ENCODE data around the gene SOCS4. TPM values are rescaled to one million over a fixed set of nuclear protein-coding genes. Genes with fewer than 3 reads are reported as not detected.

Gene SOCS4
- total RNA-seq, 1 experiment from 2014 or later, result 19.9 TPM

- H3K36me3 ChIP-seq (ENCODE audit: control insufficient read depth, insufficient read depth, low read length), result no peaks in the 10 kb centered on the region
- no TSS peak for BruUV-seq (replicated peaks)
- H3K4me1 ChIP-seq (ENCODE audit: control insufficient read depth, insufficient read depth, low read length), result no peaks in the 10 kb centered on the region
- no peak overlapping the region for H3K4me3 ChIP-seq (ENCODE audit: low read depth in 2 of 2, low read length in 2 of 2)
- no peak overlapping the region for H3K27ac ChIP-seq (ENCODE audit: low read length)
- H3K27me3 ChIP-seq (ENCODE audit: control insufficient read depth, insufficient read depth, low read length), result no peaks in the 10 kb centered on the region
- H3K9me3 ChIP-seq (ENCODE audit: control insufficient read depth, insufficient read depth, low read depth, low read length), result no peaks in the 10 kb centered on the region
- CTCF ChIA-PET, result no interaction called here
- 0 out of 2 replicates have a peak, but pooled peaks have one; percentile 53 for ATAC-seq
- POLR2A ChIA-PET, result no interaction called here
- in situ Hi-C loops (cut with HindIII; ENCODE audit: low pct_unique_long_range_greater_than_20kb, low sequenced_read_pairs), result no loop called here
- DNase-seq (ENCODE audit: low read depth, low spot score), result no peak
- intact Hi-C loops (cut with micrococcal nuclease; ENCODE audit: unreplicated experiment), result no loop called here
- TF ChIP-seq TCF7L2 (IDR thresholded peaks at IDR 0.05; ENCODE audit: low read depth, low read length) (no peak), CTCF (IDR thresholded peaks at IDR 0.05) (no peak), REST (IDR thresholded peaks at IDR 0.05; ENCODE audit: insufficient read depth in 1 of 2, low read depth in 2 of 2, low read length in 1 of 2) (no peak), SIN3A (IDR thresholded peaks at IDR 0.05; ENCODE audit: borderline replicate concordance, insufficient read depth, low read depth, low read length) (no peak), POLR2AphosphoS5 (IDR thresholded peaks at IDR 0.05; ENCODE audit: low read depth, low read length) (no peak)
Measured at GRCh38 chr14:55074662-55075061, 47.6 kb downstream of the SOCS4 start.

GRCh38 chr14:55075628-55076175, 48.7 kb downstream of the SOCS4 start:
- DNase-seq (ENCODE audit: low read depth, low spot score) (no peak), ATAC-seq (no peak)
- H3K4me1 ChIP-seq (ENCODE audit: control insufficient read depth, insufficient read depth, low read length), result no peaks in the 10 kb centered on the region
- no peak overlapping the region for H3K27ac ChIP-seq (ENCODE audit: low read length)
- CTCF ChIA-PET, result no interaction called here
- no peak overlapping the region for H3K4me3 ChIP-seq (ENCODE audit: low read depth in 2 of 2, low read length in 2 of 2)
- H3K9me3 ChIP-seq (ENCODE audit: control insufficient read depth, insufficient read depth, low read depth, low read length), result no peaks in the 10 kb centered on the region
- POLR2A ChIA-PET, result no interaction called here
- intact Hi-C loops (cut with micrococcal nuclease; ENCODE audit: unreplicated experiment) (no loop called here), in situ Hi-C loops (cut with HindIII; ENCODE audit: low pct_unique_long_range_greater_than_20kb, low sequenced_read_pairs) (no loop called here)
- no peak for TF ChIP-seq TCF7L2 (IDR thresholded peaks at IDR 0.05; ENCODE audit: low read depth, low read length)
- no peak for TF ChIP-seq CTCF (IDR thresholded peaks at IDR 0.05)
- no peak for TF ChIP-seq REST (IDR thresholded peaks at IDR 0.05; ENCODE audit: insufficient read depth in 1 of 2, low read depth in 2 of 2, low read length in 1 of 2)
- no peak for TF ChIP-seq SIN3A (IDR thresholded peaks at IDR 0.05; ENCODE audit: borderline replicate concordance, insufficient read depth, low read depth, low read length)
- no peak for TF ChIP-seq POLR2AphosphoS5 (IDR thresholded peaks at IDR 0.05; ENCODE audit: low read depth, low read length)
- no peaks in the 10 kb centered on the region for H3K27me3 ChIP-seq (ENCODE audit: control insufficient read depth, insufficient read depth, low read length)
- H3K36me3 ChIP-seq (ENCODE audit: control insufficient read depth, insufficient read depth, low read length), result no peaks in the 10 kb centered on the region
- no TSS peak for BruUV-seq (replicated peaks)

Data from Panc1 (cell line).